ENCODE results near the gene CUX1. TPM values are rescaled to one million over a fixed set of nuclear protein-coding genes. Genes with fewer than 3 reads are reported as not detected.

Gene CUX1
- total RNA-seq, 1 donor = 46.2 TPM

GRCh38 chr7:101874028-101874427 is 56.6 kb downstream of the CUX1 start:
- DNase-seq (ENCODE audit: low read depth) = peak; percentile 46
- no peak for TF ChIP-seq CTCF (IDR thresholded peaks at IDR 0.05; ENCODE audit: insufficient read depth, low read depth, low read length)
- H3K4me3 ChIP-seq (ENCODE audit: low read depth, low read length) = no peak overlapping the region

GRCh38 chr7:101875283-101875846 is 57.9 kb downstream of the CUX1 start:
- TF ChIP-seq CTCF (IDR thresholded peaks at IDR 0.05; ENCODE audit: insufficient read depth, low read depth, low read length) = no peak
- DNase-seq (ENCODE audit: low read depth) = no peak

GRCh38 chr7:101877882-101878591 is 60.6 kb downstream of the CUX1 start:
- DNase-seq (ENCODE audit: low read depth) = no peak
- no peak for TF ChIP-seq CTCF (IDR thresholded peaks at IDR 0.05; ENCODE audit: insufficient read depth, low read depth, low read length)
- H3K4me3 ChIP-seq (ENCODE audit: low read depth, low read length) = no peak overlapping the region

More at GRCh38 chr7:101875283-101875846, 57.9 kb downstream of the CUX1 start:
- H3K4me3 ChIP-seq (ENCODE audit: low read depth, low read length) = no peak overlapping the region

- no peak for DNase-seq (ENCODE audit: low read depth)
- no peak overlapping the region for H3K4me3 ChIP-seq (ENCODE audit: low read depth, low read length)
- TF ChIP-seq CTCF (IDR thresholded peaks at IDR 0.05; ENCODE audit: insufficient read depth, low read depth, low read length) = no peak
These were observed 61.5 kb downstream of the CUX1 start for GRCh38 chr7:101878938-101879337.

GRCh38 chr7:101879565-101879964 is 62.1 kb downstream of the CUX1 start:
- H3K4me3 ChIP-seq (ENCODE audit: low read depth, low read length) = no peak overlapping the region
- DNase-seq (ENCODE audit: low read depth) = no peak
- TF ChIP-seq CTCF (IDR thresholded peaks at IDR 0.05; ENCODE audit: insufficient read depth, low read depth, low read length) = no peak

GRCh38 chr7:101880282-101881054 is 63.0 kb downstream of the CUX1 start:
- no peak for DNase-seq (ENCODE audit: low read depth)
- no peak overlapping the region for H3K4me3 ChIP-seq (ENCODE audit: low read depth, low read length)
- no peak for TF ChIP-seq CTCF (IDR thresholded peaks at IDR 0.05; ENCODE audit: insufficient read depth, low read depth, low read length)

Measured in fibroblast of villous mesenchyme (primary cell).